K562 (cell line): ENCODE measurements around the gene ODAD3. TPM values are rescaled to one million over a fixed set of nuclear protein-coding genes. Genes with fewer than 3 reads are reported as not detected.

Source experiments
- ADNP ChIP-seq: fragments of 200-800 bp; sonication (Bioruptor generic); IDR thresholded peaks from 2 replicates; pipeline ENCODE4 v1.6.1; 2016; ENCODE audit warnings: missing genetic modification characterization, missing compliant biosample characterization
- E2F1 ChIP-seq: sonication (generic); formaldehyde crosslinking; IDR thresholded peaks from 2 replicates; pipeline ENCODE4 v1.8.1; 2023; ENCODE audit warnings: mild to moderate bottlenecking, missing genetic modification reagents, moderate library complexity
- ETS1 ChIP-seq: conservative IDR thresholded peaks from 2 replicates; pipeline ENCODE4 v1.6.1; 2011; ENCODE audit warnings: low read depth, mild to moderate bottlenecking, low read length; ENCODE audit not compliant: control insufficient read depth
- MAFG ChIP-seq: fragments of 450-650 bp; conservative IDR thresholded peaks from 2 replicates; pipeline ENCODE4 v1.6.1; 2016; ENCODE audit warnings: missing genetic modification characterization, missing compliant biosample characterization
- NR3C1 ChIP-seq: sonication (generic); formaldehyde crosslinking; IDR thresholded peaks from 2 replicates; pipeline ENCODE4 v1.8.1; 2022; ENCODE audit warnings: missing genetic modification reagents
- PHF20 ChIP-seq: fragments of 450-650 bp; IDR thresholded peaks from 2 replicates; pipeline ENCODE4 v1.6.1; 2018; ENCODE audit not compliant: partially characterized antibody
- RB1 ChIP-seq: fragments of 450-650 bp; IDR thresholded peaks from 2 replicates; pipeline ENCODE4 v1.6.1; 2017; ENCODE audit warnings: low read depth, mild to moderate bottlenecking
- SAP30 ChIP-seq: fragments of 200-600 bp; sonication (generic); IDR thresholded peaks from 2 replicates; pipeline ENCODE4 v1.6.1; 2012; ENCODE audit warnings: borderline replicate concordance, low read depth, mild to moderate bottlenecking, moderate library complexity, low read length, control low read depth, inconsistent platforms; ENCODE audit not compliant: insufficient read depth, poor library complexity, severe bottlenecking
- ZBTB40 ChIP-seq, 2 experiments: fragments of 450-650 bp in 1 of 2; sonication (generic) in 1 of 2; formaldehyde crosslinking in 1 of 2; IDR thresholded peaks; 2 replicates each; pipeline versions ENCODE4 v1.7.1 to v1.9.0; 2016 to 2022; ENCODE audit warnings: inconsistent platforms in 1 of 2, mild to moderate bottlenecking in 1 of 2, missing genetic modification reagents in 1 of 2
- ZBTB9 ChIP-seq: fragments of 450-650 bp; formaldehyde crosslinking; IDR thresholded peaks from 2 replicates; pipeline ENCODE4 v1.4.0; 2020; ENCODE audit warnings: mild to moderate bottlenecking, moderate library complexity
- ZNF431 ChIP-seq: sonication (generic); formaldehyde crosslinking; IDR thresholded peaks from 2 replicates; pipeline ENCODE4 v1.8.0; 2022; ENCODE audit warnings: mild to moderate bottlenecking, missing genetic modification reagents
- ZNF764 ChIP-seq: fragments of 250-450 bp; sonication (Bioruptor Pico); IDR thresholded peaks from 2 replicates; pipeline ENCODE4 v1.4.0; 2020; ENCODE audit warnings: low read depth, mild to moderate bottlenecking, moderate library complexity
- polyA plus RNA-seq, 8 experiments: library from polyadenylated mRNA; depleted of rRNA in 4 of 8; stranded (reverse) in 5 of 8; unstranded in 3 of 8; fragments of >200 nt; fragmentation: Nextera tagmentation in 2 of 8; fragmentation: Illumina TruSeq in 1 of 8; extraction: Ambion mirVana in 2 of 8; extraction: Trizol in 1 of 8; gene quantifications; 2 replicates each; pipeline versions ENCODE4 v1.2.1 to v1.2.3, GENCODE V29; 2011 to 2014; ENCODE audit warnings: inconsistent platforms in 1 of 8, missing spikeins in 1 of 8
- total RNA-seq, 7 experiments: library from RNA; depleted of rRNA in 6 of 7; stranded (reverse); fragments of >200 nt in 6 of 7; fragmentation: Illumina TruSeq in 2 of 7; extraction: Trizol in 2 of 7; gene quantifications; 2 replicates each; pipeline versions ENCODE4 v1.2.1 to v1.2.3, GENCODE V29; 2011 to 2021; ENCODE audit warnings: low replicate concordance in 1 of 7

ODAD3 gene
- total and polyA plus RNA-seq, 9 of the 15 experiments (the other 6 are each of a cell fraction or from before 2014, with no cell fraction given), result 0.07 to 0.72 (median 0.14) TPM; not detected in 2

GRCh38 chr19:11479090-11479897 lies 44.4 kb upstream of the ODAD3 start (continued):
- peak; percentile 56; the same call in 1 of the 2 replicates for TF ChIP-seq ZNF431
- peak; percentile 26 for TF ChIP-seq PHF20
- TF ChIP-seq SAP30, result peak; percentile 69
- TF ChIP-seq ZBTB40 (IDR thresholded peaks at IDR 0.05), result no peak
- TF ChIP-seq ZBTB40 (CRISPR knock-in tag; IDR thresholded peaks at IDR 0.05), result 0 out of 2 replicates have a peak, but pooled peaks have one; percentile 21
- TF ChIP-seq ETS1, result peak; percentile 88; the same call in 1 of the 2 replicates
- peak; percentile 87; the same call in 1 of the 2 replicates for TF ChIP-seq E2F1
- TF ChIP-seq ZBTB9, result 0 out of 2 replicates have a peak, but pooled peaks have one; percentile 31
- TF ChIP-seq ZNF764 (CRISPR knock-in tag), result no peak
- TF ChIP-seq MAFG (tag), result no peak
- peak; percentile 78 for TF ChIP-seq RB1
- TF ChIP-seq ADNP (tag), result peak; percentile 57; the same call in 1 of the 2 replicates
- peak; percentile 96; the same call in 1 of the 2 replicates for TF ChIP-seq NR3C1
